ENCODE data around the gene ZNF292. TPM values are rescaled to one million over a fixed set of nuclear protein-coding genes. Genes with fewer than 3 reads are reported as not detected.

ZNF292 gene
- total RNA-seq, 1 donor = 39.4 TPM

DNA sequence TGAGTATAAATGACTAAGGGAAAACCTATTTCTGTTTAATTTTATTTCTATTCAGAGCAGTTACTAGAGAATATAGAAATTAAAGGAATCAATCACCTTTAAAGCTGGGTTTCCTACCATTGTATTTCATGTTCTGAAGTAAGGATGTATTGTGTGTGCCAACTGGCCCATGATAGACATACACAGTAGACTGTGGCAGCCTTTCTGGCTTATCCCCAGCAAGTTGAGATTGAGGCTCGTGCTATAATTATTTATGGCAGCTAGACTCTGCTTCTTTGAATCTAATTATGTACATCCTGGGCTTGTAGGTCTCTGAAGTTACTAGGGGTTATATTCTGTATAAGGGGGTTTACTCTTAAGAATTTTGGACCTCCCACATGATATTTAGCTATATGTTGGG lies 44.4 kb downstream of the ZNF292 start:
- no peaks in the 10 kb centered on the region for H3K4me1 ChIP-seq (ENCODE audit: insufficient read depth, low read length)
- H3K27me3 ChIP-seq (ENCODE audit: insufficient read depth, low read length) = no peaks in the 10 kb centered on the region
- no peak overlapping the region for H2AFZ ChIP-seq (ENCODE audit: low read length)
- H3K4me3 ChIP-seq (ENCODE audit: insufficient read depth, low read length) = no peak overlapping the region
- H3K9me3 ChIP-seq (ENCODE audit: low read depth, low read length) = no peaks in the 10 kb centered on the region
- H4K20me1 ChIP-seq (ENCODE audit: insufficient read depth, low read length) = peaks cover 32% of the 10 kb centered on the region
- no peaks in the 10 kb centered on the region for H3K36me3 ChIP-seq (ENCODE audit: insufficient read depth, low read length)
- TF ChIP-seq, protein P1, sequence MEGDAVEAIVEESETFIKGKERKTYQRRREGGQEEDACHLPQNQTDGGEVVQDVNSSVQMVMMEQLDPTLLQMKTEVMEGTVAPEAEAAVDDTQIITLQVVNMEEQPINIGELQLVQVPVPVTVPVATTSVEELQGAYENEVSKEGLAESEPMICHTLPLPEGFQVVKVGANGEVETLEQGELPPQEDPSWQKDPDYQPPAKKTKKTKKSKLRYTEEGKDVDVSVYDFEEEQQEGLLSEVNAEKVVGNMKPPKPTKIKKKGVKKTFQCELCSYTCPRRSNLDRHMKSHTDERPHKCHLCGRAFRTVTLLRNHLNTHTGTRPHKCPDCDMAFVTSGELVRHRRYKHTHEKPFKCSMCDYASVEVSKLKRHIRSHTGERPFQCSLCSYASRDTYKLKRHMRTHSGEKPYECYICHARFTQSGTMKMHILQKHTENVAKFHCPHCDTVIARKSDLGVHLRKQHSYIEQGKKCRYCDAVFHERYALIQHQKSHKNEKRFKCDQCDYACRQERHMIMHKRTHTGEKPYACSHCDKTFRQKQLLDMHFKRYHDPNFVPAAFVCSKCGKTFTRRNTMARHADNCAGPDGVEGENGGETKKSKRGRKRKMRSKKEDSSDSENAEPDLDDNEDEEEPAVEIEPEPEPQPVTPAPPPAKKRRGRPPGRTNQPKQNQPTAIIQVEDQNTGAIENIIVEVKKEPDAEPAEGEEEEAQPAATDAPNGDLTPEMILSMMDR (IDR thresholded peaks at IDR 0.05; ENCODE audit: extremely low read depth, low read depth, low read length) = no peak
- H3K79me2 ChIP-seq (ENCODE audit: insufficient read depth, low read length) = peaks cover 73% of the 10 kb centered on the region
- H3K27ac ChIP-seq (ENCODE audit: low read depth, low read length) = no peak overlapping the region
- no peak for DNase-seq (ENCODE audit: insufficient read length, low spot score, missing footprints)
- no peak overlapping the region for H3K4me2 ChIP-seq (ENCODE audit: insufficient read depth, low read length)

DNA sequence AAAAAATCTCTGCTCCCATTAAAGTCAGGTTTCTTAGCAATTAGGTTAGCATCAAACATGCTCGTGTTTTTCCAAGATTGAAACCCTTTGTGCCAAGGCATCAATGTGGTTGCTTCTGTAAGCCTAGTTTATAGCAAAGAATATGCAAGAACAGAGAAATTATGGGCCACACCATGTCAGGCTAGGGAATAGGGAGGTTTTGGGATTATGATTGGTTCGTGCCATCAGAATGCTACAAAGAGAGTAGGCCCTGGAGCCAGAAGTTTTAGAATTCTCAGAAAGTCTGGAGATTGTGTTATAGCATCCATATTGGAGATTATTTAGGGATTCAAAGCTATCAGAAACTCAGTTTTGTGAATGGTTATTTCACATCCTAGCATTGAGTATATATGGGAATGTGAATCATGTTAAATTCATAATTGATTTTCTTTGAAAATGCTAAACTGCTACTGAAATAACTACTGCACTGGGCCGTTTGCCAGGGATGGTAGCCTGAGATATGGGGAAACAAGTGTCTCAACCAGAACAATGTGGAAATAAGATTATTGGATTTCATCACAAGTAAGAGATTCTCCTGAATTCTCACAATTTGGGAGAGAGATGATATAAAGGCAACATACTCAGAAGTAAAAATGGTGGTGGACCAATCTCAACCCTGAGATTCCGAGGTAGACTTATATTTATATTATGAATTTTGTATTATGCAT lies 45.3 kb downstream of the ZNF292 start:
- Histone ChIP-seq H3K27me3 (ENCODE audit: insufficient read depth, low read length) (no peaks in the 10 kb centered on the region), H3K27ac (ENCODE audit: low read depth, low read length) (no peak overlapping the region), H3K4me3 (ENCODE audit: insufficient read depth, low read length) (no peak overlapping the region), H3K4me2 (ENCODE audit: insufficient read depth, low read length) (no peak overlapping the region), H3K4me1 (ENCODE audit: insufficient read depth, low read length) (no peaks in the 10 kb centered on the region), H4K20me1 (ENCODE audit: insufficient read depth, low read length) (peaks cover 32% of the 10 kb centered on the region), H3K79me2 (ENCODE audit: insufficient read depth, low read length) (peaks cover 76% of the 10 kb centered on the region), H3K9me3 (ENCODE audit: low read depth, low read length) (no peaks in the 10 kb centered on the region), H3K36me3 (ENCODE audit: insufficient read depth, low read length) (no peaks in the 10 kb centered on the region), H2AFZ (ENCODE audit: low read length) (no peak overlapping the region)
- TF ChIP-seq, protein P1 (IDR thresholded peaks at IDR 0.05; ENCODE audit: extremely low read depth, low read depth, low read length) = no peak
- DNase-seq (ENCODE audit: insufficient read length, low spot score, missing footprints) = no peak

DNA sequence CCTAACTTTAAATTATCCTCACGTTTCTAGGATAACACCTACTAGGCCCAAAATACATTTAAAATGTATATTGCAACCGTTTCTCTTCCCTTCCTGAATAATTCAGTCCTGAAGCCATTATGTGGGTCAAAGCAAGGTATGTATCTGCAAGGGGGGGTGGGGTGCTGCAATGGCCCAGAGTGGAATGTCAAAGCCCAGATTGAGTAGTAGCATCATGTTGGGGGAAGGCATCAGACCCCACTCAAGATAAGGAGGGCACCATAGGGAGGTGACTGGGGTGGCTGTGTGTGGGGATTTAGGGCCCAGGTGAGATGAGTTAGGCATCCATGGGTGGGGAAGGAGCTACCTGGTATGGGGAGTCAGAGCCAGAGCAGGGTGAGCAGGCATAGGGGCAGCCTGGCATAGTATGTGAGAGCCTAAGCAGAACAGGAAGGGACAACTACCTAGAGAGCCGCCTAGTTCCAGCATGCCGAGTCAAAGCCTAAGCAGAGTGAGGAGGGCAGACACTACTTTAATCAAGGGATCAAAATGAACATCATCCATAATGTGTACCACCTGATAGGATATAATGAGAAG lies 48.2 kb downstream of the ZNF292 start:
- H3K36me3 ChIP-seq (ENCODE audit: insufficient read depth, low read length) = no peaks in the 10 kb centered on the region
- no peak for DNase-seq (ENCODE audit: insufficient read length, low spot score, missing footprints)
- TF ChIP-seq, protein P1 (IDR thresholded peaks at IDR 0.05; ENCODE audit: extremely low read depth, low read depth, low read length) = no peak
- H3K4me3 ChIP-seq (ENCODE audit: insufficient read depth, low read length) = no peak overlapping the region
- no peak overlapping the region for H3K4me2 ChIP-seq (ENCODE audit: insufficient read depth, low read length)
- no peaks in the 10 kb centered on the region for H3K4me1 ChIP-seq (ENCODE audit: insufficient read depth, low read length)
- H4K20me1 ChIP-seq (ENCODE audit: insufficient read depth, low read length) = peaks cover 40% of the 10 kb centered on the region
- H3K9me3 ChIP-seq (ENCODE audit: low read depth, low read length) = no peaks in the 10 kb centered on the region
- no peak overlapping the region for H2AFZ ChIP-seq (ENCODE audit: low read length)
- H3K79me2 ChIP-seq (ENCODE audit: insufficient read depth, low read length) = peaks cover 87% of the 10 kb centered on the region
- no peaks in the 10 kb centered on the region for H3K27me3 ChIP-seq (ENCODE audit: insufficient read depth, low read length)
- H3K27ac ChIP-seq (ENCODE audit: low read depth, low read length) = no peak overlapping the region

DNA sequence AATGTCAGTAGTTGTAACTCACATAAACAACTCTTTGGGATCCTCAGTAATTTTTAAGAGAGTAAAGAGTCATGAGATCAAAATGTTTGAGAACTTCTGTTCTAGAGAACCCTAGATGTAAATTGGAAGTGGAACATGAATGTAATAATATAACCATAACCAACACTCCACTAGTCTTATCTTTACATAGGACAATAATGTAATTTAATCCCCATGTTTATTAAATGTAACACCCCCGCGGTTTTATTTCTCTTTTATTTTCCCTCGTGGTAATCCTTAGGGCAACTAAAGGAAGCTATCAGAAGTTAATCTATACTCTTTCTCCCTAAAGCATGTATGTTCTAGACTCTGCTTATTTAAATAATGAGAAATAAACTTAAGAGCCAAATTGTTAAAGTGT lies 54.4 kb downstream of the ZNF292 start:
- H3K4me1 ChIP-seq (ENCODE audit: insufficient read depth, low read length) = no peaks in the 10 kb centered on the region
- no peak for DNase-seq (ENCODE audit: insufficient read length, low spot score, missing footprints)

More for the DNA sequence above, 54.4 kb downstream of the ZNF292 start:
- Histone ChIP-seq H3K27me3 (ENCODE audit: insufficient read depth, low read length) (no peaks in the 10 kb centered on the region), H3K9me3 (ENCODE audit: low read depth, low read length) (no peaks in the 10 kb centered on the region), H3K79me2 (ENCODE audit: insufficient read depth, low read length) (peaks cover 90% of the 10 kb centered on the region), H2AFZ (ENCODE audit: low read length) (no peak overlapping the region), H3K27ac (ENCODE audit: low read depth, low read length) (no peak overlapping the region), H3K4me2 (ENCODE audit: insufficient read depth, low read length) (no peak overlapping the region), H3K4me3 (ENCODE audit: insufficient read depth, low read length) (no peak overlapping the region), H3K36me3 (ENCODE audit: insufficient read depth, low read length) (no peaks in the 10 kb centered on the region), H4K20me1 (ENCODE audit: insufficient read depth, low read length) (peaks cover 30% of the 10 kb centered on the region)
- TF ChIP-seq, protein P1 (IDR thresholded peaks at IDR 0.05; ENCODE audit: extremely low read depth, low read depth, low read length) = no peak
